Umbilical cord (tissue), 2 donors: ENCODE measurements around the gene KRTAP10-2. TPM values are rescaled to one million over a fixed set of nuclear protein-coding genes. Genes with fewer than 3 reads are reported as not detected.
"Not testable (repeated sequence)": the region's sequence is repeated elsewhere in the genome, so short reads cannot be mapped to it uniquely, and the experiment has no call there.

ENCODE experiments used
- DNase-seq: peaks from one replicate; pipeline ENCODE4 v3.0.0-alpha.2; 2015; ENCODE audit warnings: low spot score
- total RNA-seq: library from RNA; depleted of rRNA; stranded (reverse); fragments of >200 nt; gene quantifications from one replicate; pipeline ENCODE4 v1.2.3, GENCODE V29; 2014; ENCODE audit warnings: low replicate concordance; ENCODE audit not compliant: insufficient read depth

The KRTAP10-2 gene
- total RNA-seq, 1 donor from 2014 or later = not detected

- peak; percentile 43 for DNase-seq
Observed at GRCh38 chr21:44583089-44583799, 31.9 kb upstream of the KRTAP10-2 start.

GRCh38 chr21:44582055-44582454, 30.8 kb upstream of the KRTAP10-2 start:
- DNase-seq = no peak

DNA sequence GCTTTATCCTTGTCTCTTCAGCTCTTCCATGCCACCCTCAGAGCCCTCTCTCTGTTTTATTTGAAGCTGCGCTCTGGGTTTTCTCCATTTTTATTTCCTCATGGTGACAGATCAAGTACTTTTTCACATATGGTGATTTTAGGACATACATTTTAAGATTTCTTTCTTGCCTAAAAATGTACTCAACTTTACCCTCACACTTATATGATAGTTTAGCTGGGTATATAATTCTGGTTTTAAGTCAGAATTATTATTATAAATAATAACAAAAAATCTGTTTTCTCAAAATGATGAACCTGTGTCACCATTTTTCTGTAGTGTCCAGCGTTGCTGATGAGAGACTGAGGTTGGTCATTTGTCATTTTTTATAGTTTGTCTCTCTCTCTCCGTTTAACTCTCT, 29.9 kb upstream of the KRTAP10-2 start:
- no peak for DNase-seq

- DNase-seq = not testable (repeated sequence)
Observed at GRCh38 chr21:44580231-44580821, 29.0 kb upstream of the KRTAP10-2 start, which contains the start of gene KRTAP10-5. KRTAP10-5 (minus strand) TSS chr21:44580604; CDS start chr21:44580578, 26 bp downstream.

DNA sequence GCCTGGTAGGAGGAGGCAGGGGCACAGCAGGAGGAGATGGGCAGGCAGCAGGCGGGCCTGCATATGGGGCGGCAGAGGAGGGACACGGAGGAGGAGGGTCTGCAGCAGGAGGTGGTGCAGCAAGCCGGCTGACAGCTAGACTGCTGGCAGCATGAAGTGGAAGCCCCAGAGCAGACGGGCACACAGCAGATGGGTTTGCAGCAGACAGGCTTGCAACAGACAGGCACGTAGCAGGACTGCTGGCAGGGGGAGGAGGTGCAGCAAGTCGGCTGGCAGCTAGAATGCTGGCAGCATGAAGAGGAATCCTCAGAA, 28.5 kb upstream of the KRTAP10-2 start:
- no peak for DNase-seq

- DNase-seq = no peak
Observed at GRCh38 chr21:44579056-44579832, 27.9 kb upstream of the KRTAP10-2 start.

DNA sequence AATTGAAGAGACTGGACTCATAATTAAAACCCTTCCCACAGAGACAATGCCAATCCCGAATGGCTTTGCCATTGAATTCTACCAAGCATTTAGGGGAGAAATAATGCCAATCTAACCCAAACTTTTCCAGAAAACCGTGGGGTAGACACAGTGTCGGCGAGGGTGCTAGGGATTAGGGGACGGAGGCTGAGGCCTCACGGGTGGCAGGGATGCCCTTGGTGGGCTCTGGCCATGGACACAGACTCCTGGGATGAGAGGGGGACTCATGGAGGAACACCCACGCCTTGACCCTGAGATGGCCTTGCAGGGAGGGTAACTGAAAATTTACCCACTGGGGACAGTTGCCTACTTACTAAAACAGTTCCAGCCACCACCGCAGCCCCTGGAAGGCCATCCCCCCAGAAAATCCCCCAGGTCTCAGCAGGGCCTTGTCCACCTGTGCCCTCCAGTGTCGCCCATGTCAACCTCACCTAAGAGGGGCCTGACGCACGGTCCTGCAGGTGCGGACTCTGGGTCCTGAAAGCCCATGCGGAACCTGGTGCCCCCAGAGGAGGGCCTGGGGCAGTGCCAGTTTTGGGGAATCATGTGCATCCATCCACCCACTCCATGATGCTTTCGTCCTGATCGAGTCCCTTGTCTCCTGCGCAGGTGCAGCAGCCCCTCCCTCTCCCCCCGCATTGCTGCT, 27.2 kb upstream of the KRTAP10-2 start:
- no peak for DNase-seq

DNA sequence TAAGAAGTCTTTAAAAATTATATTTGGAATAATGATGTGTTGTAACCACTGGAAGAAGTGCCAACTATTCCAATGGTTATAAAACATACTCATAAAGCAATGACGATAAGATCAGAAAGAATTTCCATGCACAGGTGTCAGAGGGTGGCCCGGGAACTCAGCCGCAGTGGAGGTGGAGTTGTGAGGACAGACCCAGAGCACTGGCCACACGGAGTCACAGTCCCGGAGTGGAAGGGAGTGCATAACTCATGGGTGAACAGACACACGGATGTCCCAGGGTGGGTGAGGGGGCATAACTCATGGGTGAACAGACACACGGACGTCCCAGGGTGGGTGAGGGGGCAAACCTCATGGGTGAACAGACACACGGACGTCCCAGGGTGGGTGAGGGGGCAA, 24.7 kb upstream of the KRTAP10-2 start:
- DNase-seq = no peak

DNA sequence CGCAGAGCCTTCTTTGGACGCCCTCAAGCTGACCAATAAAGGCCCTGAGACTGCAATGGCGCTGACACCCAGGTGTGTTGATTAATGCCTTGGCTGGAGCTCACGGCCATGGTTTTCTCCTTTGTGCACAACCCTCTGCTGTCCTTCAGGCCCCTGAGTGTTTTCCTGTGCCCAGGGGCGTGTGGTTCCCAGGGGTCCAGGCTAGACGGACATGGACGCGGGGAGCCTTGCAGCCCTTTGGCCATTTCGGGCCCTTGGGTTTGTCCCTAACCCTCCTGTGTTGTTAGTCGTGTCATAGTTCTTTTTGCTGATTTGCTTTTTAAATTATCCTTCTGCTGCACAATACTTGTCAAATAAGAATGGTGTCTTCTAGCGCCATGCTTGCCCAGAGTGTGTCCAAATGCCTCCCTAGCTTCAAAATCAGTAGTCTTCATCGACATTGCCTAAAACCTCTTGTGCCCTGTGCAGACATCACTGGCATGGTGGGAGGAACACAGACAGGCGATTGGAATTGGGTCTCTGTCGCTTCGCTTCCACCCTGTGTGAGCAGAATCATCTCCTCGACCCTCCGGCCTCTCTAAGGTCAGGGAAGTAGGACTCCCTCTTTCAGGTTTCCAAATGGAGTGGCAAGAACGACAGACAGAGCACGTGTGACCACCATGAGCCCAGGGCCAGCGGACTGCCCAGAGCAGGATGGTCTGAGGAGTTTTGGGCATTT, 24.2 kb upstream of the KRTAP10-2 start:
- no peak for DNase-seq

- no peak for DNase-seq
Observed at GRCh38 chr21:44574457-44575306, 23.4 kb upstream of the KRTAP10-2 start.

DNA sequence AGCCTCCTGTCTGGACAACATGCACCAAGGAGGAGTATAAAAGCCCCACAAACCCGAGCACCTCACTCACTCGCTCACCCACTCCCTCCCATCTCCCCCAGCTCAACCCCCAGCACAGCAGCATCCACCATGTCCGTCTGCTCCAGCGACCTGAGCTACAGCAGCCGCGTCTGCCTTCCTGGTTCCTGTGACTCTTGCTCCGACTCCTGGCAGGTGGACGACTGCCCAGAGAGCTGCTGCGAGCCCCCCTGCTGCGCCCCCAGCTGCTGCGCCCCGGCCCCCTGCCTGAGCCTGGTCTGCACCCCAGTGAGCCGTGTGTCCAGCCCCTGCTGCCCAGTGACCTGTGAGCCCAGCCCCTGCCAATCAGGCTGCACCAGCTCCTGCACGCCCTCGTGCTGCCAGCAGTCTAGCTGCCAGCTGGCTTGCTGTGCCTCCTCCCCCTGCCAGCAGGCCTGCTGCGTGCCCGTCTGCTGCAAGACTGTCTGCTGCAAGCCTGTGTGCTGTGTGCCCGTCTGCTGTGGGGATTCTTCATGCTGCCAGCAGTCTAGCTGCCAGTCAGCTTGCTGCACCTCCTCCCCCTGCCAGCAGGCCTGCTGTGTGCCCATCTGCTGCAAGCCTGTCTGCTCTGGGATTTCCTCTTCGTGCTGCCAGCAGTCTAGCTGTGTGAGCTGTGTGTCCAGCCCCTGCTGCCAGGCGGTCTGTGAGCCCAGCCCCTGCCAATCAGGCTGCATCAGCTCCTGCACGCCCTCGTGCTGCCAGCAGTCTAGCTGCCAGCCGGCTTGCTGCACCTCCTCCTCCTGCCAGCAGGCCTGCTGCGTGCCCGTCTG, 22.5 kb upstream of the KRTAP10-2 start, which contains the start of gene KRTAP10-4:
Gene KRTAP10-4, plus strand, starts transcription at position 100 of the 827 bp plus-strand sequence. Its CDS starts 30 bp downstream, at position 130.
- DNase-seq = not testable (repeated sequence)

- no peak for DNase-seq
Observed at GRCh38 chr21:44572959-44573583, 21.8 kb upstream of the KRTAP10-2 start.

DNA sequence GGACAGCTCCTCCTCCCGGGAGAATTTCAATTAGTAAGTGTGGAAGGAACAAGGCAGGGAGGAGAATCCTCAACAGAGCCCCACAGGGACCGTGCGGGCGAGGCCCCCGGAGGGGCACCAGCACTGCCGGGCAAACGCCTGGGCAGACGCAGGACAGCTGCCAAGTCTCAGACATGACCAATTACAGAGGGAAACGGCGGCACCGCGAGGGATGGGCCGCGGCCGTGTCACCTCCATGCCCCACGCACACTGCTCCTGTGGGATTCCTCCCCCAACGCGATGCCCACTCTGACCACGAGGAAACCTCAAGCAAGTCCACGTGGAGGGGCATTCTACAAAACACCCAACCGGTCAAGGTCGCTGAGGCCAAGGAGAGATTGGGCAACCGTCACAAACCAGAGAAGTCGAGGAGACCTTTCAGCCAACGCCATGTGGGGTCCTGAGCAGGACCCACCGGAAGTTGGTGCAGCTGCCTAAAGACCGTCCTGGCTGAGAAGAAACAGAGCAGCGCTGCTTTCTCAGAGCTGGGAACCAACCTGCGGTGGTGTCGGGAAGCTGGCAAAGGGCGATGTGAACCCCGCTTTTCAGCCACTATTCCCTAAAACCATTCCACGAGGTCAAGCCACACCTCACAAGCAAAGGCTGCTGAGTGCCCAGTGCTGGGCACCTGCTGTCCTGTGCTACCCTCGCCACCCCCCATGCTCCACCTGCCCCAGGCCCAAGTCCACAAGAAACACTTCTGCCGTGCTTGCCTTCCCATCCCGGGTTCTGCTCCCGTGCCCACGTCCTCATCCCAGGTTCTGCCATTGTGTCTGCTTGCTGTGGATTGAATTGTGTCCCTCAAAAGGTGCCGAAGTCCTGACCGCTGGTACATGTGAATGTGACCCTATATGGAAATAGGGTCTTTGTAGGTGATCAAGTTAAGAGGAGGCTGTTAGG, 20.8 kb upstream of the KRTAP10-2 start:
- DNase-seq = no peak

GRCh38 chr21:44571296-44571695, 20.0 kb upstream of the KRTAP10-2 start:
- no peak for DNase-seq

DNA sequence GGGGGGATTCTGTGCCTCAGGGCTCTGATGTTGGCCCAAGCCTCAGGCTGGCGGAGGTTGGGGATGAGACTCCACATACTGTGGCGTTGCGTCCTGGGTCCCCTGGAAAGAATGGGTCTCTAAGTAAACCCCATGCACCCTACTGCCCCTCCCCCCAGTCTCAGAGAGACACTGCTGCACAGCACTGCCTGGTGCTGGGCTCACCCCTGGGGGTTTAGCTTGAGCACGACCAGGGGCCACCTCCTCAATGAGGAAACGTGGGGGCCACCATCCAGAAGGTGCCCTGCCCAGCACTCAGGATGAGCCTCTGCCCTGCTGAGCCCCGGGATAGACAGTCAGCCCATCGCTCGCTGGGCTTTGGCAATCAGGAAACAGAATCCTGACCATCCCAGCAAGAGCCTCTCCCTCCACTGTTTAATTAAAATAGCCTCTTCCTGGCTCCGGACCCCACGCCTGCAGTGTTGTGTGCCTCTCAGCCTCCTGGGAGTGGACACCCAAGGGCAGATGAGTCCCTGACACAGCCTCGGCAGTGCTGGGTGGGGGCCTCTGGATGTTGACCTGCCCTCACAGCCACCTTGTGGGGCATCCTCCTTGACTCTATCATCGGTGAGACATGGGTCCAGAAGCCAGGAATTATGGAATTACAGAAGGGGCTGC, 18.7 kb upstream of the KRTAP10-2 start:
- no peak for DNase-seq

DNA sequence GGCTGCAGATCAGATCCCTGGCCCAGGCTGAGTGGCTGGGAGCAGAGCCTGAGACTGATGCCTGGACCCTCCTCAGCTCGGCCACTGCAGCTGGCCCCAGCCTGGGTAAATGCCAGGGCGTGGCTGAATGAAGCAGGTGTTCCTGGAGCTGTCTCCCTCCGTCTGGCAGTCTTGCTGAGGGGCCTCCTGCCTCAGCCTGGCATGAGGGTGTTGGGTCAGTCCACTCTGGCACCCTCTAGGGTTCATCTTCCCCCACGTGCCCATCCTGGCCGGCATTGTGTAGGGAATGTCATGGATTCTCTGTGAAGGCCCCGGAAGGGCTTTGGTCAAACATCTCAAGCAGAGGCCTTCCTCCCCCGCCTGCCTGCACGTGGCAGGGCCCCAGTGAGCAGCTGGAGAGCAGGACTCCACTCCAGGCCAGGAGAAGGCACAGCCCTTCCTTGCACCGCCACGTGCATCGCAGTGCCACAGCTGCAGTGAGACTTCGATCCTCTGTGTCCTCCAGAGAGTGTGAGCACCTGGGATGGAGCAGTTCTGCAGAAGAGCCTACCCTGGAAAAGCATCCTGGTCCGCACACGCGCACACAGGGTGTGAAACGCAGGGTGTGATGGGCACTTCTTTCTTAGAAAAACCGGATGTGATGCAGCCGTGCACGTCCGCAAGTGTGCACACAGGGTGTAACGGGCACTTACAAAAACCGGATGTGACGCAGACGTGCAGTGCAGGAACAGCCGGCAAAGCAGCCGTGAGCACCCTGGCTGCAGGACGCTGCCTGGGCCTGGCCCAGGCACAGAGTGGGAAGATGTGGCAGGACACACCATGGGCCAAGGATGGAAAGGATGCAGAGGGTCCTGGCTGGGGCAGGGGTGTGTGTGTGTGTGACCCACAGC, 17.6 kb upstream of the KRTAP10-2 start:
- DNase-seq = no peak
